ENCODE measurements around the gene VWA5A.
"Not testable (repeated sequence)": the region's sequence is repeated elsewhere in the genome, so short reads cannot be mapped to it uniquely, and the experiment has no call there.

The VWA5A gene

GRCh38 chr11:124170315-124170714 lies 55.1 kb downstream of the VWA5A start:
- not testable (repeated sequence) for DNase-seq (ENCODE audit: low read depth in 2 of 2)

- no peak for DNase-seq (ENCODE audit: low read depth in 2 of 2)
Measured at GRCh38 chr11:124170801-124171586, 55.7 kb downstream of the VWA5A start.

DNA sequence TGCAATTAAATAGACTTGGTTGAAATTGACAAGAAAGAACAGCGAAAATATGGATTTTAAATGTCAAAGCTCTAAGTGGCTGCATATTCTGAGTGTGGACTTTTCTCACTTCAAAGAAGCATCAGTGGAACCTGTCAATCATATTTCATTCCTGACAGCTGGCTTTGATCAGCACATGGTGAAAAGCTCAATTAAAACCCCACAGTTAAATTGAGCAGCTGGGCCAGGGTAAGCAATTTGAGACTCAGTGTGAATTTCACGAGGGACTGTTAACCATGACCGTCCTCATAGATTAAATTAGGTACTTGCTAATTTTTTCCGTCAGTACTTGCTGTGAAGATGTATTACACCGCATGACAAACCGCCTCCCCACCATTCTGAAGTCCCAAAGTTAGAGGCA lies 56.9 kb downstream of the VWA5A start:
- no peak for DNase-seq (ENCODE audit: low read depth in 2 of 2)

- no peak for DNase-seq (ENCODE audit: low read depth in 2 of 2)
Measured at GRCh38 chr11:124172599-124172998, 57.3 kb downstream of the VWA5A start.

DNA sequence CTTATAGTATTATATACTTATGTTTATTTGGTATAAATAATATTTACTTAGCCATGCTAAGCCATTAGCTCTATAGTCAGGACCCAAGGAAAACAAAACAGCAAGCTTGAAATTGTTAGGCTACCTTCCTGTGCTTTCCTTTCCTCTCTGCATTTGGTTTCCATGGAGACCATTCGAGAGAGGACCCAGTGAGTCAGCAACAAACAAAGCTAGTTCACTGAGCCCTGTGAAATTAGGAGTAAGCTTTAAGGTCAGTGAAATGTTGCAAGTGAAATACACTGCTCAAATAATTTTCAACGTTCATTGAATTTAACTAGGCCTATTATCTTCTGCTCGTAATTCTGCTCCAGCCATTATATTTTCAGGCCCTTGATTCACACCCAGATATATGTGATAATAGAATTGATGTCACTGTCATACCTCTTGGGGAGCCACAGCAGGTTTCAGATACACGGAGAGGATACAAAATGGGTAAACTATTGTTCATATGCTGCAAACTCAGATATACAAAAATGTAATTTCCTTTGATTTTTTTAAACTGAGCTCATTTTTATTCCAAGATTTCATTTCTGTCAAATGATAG lies 58.8 kb downstream of the VWA5A start:
- no peak for DNase-seq (ENCODE audit: low read depth in 2 of 2)

- no peak for DNase-seq (ENCODE audit: low read depth in 2 of 2)
Measured at GRCh38 chr11:124176925-124177715, 61.9 kb downstream of the VWA5A start.

GRCh38 chr11:124179310-124179709 lies 64.1 kb downstream of the VWA5A start:
- no peak for DNase-seq (ENCODE audit: low read depth in 2 of 2)

DNA sequence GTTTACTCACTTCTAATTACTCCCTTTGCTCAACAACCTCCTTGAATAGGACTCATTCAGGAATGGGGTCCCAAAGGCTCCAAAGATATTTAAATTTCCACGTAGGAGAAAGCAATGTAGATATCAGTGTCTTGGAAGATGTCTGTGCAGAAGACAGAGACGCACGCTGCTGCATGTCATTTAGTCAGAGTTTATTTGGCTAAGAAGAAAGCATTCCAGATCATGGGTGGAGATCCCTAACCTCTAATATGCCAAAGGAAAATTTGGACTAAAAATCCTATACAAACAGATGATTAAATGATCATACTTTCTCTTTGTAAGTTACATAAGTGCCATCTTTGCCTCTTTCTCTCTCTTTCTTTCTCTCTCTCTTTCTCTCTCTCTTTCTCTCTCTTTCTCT lies 67.8 kb downstream of the VWA5A start, which contains the start of gene OR10D3:
TSS of gene OR10D3 (plus strand) at position 278 of the 400 bp plus-strand sequence. CDS start 1,925 bp downstream, outside the sequence.
- DNase-seq (ENCODE audit: low read depth in 2 of 2), result no peak

DNA sequence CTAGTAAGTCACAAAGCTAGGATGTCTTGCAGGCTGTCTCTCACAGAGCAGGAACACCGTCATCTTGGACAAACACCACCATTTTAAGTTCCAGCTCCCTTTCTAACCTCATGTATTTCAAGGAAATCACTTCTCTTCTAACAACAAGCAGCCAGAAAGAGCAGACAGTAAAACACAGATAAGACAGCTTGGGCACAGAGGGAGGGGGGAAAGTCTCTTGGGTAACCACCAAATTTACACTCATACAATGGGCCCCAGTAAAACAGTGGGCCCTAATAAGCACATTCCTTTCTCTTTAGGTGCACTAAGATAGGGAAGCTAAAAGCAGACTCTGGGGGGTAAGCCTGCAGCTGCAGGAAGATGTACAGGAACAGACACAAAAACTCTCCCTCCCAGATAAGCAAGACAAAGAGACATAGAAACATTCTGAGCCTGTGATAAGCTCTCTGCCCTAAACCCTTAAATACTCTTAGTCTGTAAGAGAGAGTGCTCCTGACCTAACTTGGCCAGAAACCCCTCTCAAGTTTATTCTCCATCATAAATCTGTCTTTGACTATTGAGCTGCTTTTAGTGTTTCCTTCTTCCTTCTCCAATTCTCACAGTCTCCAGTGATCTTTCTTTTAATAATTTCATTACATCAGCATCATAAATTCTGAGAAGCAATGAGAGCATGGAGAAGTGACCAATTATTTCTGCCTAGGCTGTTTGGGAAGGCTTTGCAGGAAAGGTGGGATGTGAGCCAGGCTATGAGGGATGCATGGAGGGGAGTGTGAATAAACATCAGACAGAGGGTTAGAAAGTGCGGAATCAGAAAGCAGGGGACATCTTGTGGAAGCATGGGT lies 75.3 kb downstream of the VWA5A start:
- no peak for DNase-seq (ENCODE audit: low read depth in 2 of 2)

DNA sequence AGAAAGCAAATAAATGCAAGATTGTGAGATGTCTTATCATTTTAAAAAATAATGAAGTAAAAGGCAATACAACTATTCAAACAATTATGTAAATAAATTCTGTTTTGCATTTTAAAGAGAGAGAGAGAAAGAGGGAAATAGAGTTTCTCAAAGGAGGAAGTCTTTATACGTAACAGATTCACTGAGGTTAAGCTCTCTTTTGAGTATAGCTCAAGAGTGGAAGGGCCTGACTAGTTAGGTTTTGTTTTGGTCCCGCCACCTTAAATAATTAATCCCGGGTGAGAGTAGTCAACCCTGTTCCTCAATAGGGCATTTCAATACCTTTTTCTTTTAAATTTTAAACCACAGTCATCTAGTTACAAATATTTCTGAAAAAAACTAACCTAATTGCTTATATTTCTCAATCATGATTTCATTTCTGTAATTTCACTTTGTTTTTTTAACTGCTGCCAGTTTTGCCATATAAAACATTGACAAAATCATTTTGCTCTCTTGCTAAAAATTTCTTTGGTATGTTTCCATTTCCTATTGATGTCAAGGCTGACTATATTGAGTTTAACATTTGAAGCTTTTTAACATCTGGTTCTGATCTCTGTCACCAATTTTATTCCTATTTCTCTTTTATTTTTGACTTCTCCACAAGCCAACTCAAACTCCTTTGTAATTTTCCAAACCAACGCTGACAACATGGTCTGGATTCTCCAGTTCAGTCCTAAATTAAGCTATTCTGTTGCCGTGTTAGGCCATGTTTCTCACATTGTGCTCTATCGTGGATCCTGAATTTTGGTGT lies 78.2 kb downstream of the VWA5A start:
- DNase-seq (ENCODE audit: low read depth in 2 of 2), result no peak

DNA sequence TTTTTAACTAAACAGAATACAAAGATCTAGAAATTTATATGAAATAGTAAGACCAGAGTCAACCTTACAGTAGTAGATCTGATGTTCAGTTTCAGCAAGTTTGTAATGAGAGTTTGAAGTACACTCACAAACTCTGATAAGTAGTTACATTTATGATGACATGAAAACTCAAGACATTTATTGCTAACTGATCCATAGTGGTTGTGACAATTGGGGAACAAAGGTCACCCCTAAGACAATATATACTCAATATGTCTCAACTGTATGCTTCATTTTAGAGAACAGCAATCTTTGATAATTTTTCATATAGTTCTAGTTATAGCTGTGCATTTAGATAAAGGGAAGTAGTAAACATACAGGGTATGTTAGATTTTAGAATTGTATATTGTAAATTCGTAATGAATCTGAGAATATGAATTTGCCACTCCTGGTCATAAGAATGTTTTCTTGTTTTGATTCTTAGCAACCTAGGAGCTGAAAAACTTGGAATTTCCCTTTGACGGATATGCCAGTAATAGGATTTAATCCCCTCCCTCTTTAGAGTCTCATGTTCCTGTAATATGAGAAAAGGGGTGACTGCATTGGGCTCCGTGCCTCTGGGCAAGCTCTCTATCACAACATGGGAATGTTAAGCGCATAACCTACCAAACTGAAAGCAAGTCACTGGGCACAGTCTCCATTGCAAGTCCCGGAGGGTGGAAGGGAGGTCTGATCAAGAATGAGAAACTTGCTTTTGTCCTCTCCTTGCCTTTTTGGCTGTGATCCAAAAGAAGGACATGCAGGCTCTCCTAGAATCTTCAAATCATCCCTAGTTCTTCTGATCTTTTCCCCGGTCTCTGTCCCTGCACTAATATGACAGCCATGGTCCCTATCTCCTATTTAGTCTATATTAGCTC lies 79.3 kb downstream of the VWA5A start:
- no peak for DNase-seq (ENCODE audit: low read depth in 2 of 2)

DNA sequence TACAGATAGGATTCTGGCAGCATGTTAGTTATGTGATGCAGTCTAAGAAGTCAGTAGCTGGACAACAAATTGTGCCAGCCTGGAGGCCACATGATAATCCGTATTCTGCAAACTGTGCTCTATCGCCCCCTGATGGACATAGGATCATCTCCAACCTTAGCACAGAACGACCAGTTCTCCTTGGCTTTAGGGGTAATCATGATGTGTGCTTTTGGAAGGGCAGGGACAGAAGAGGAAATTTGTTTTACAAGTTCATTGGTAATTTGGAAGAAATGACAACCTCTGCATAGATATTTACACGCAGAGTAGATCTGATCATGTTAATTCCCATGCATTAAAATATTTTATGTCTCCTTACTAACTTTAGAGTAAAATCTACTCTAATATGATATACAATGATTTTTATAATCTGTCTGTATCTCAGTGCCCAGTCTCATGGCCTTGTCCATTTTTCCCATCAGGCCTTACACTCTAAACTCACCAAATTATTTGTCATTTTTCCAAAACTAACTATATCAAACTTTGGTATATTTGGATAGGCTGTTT lies 80.0 kb downstream of the VWA5A start:
- DNase-seq (ENCODE audit: low read depth in 2 of 2), result peak; percentile 27 to 31
